Measurements from ENCODE around the gene A1BG. TPM values are rescaled to one million over a fixed set of nuclear protein-coding genes. Genes with fewer than 3 reads are reported as not detected.

Gene A1BG
- total and polyA plus RNA-seq, 4 donors: 1.2 to 53.4 (median 18.6) TPM

DNA sequence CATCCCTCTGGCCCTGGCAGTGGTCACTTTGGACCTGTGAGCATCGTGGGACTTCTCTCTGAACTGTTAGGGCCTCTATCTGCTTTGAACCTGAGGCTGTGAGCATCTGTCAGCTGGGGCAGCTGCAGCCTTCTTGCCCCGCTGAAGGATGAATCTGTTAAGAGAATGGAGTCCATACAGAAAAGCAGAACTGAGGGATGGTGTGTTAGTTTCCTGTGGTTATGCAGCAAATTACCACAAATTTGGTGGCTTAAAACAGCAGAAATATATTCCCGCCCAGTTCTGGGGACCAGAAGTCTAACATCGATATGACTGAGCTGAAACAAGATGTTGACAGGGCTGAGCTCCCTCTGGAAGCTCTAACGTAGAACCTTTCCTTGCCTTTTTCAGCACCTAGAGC is 10.9 kb upstream of the A1BG start:
- WGBS, 2 donors: 29 to 69% methylated on average over 5 of the region's 5 CpGs
- Histone ChIP-seq H3K4me1 (ENCODE audit: control insufficient read depth in 5 of 5, insufficient read depth in 5 of 5, low read length in 5 of 5) (peaks cover 0 to 9% (median 0%) of the 10 kb centered on the region in 5 donors), H3K27me3 (ENCODE audit: control insufficient read depth in 3 of 3, insufficient read depth in 3 of 3, low read length in 2 of 3) (no peaks in the 10 kb centered on the region), H3K4me3 (no peak overlapping the region), H3K36me3 (ENCODE audit: control insufficient read depth in 4 of 4, insufficient read depth in 4 of 4, low read length in 4 of 4) (peaks cover 0 to 2% (median 0%) of the 10 kb centered on the region in 4 donors), H3K9me3 (ENCODE audit: control insufficient read depth in 4 of 4, insufficient read depth in 3 of 4, low read length in 3 of 4) (peaks cover 0 to 2% (median 0%) of the 10 kb centered on the region in 4 donors), H3K27ac (ENCODE audit: low read depth in 1 of 2, low read length in 1 of 2) (no peak overlapping the region), H3K9ac (ENCODE audit: insufficient read depth in 1 of 2, low read length in 2 of 2) (no peak overlapping the region)
- TF ChIP-seq, protein P1, sequence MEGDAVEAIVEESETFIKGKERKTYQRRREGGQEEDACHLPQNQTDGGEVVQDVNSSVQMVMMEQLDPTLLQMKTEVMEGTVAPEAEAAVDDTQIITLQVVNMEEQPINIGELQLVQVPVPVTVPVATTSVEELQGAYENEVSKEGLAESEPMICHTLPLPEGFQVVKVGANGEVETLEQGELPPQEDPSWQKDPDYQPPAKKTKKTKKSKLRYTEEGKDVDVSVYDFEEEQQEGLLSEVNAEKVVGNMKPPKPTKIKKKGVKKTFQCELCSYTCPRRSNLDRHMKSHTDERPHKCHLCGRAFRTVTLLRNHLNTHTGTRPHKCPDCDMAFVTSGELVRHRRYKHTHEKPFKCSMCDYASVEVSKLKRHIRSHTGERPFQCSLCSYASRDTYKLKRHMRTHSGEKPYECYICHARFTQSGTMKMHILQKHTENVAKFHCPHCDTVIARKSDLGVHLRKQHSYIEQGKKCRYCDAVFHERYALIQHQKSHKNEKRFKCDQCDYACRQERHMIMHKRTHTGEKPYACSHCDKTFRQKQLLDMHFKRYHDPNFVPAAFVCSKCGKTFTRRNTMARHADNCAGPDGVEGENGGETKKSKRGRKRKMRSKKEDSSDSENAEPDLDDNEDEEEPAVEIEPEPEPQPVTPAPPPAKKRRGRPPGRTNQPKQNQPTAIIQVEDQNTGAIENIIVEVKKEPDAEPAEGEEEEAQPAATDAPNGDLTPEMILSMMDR (IDR thresholded peaks at IDR 0.05; ENCODE audit: control extremely low read depth, extremely low read depth): no peak
- DNase-seq (no peak), ATAC-seq (ENCODE audit: insufficient read depth, low FRiP score) (no peak)

GRCh38 chr19:58362272-58362994 is 9.1 kb upstream of the A1BG start, which contains the start of gene ZNF497:
ZNF497 (minus strand) TSS chr19:58362751; CDS start chr19:58357635, 5,116 bp downstream.
- H3K4me3 ChIP-seq: peak within 1 kb of the TSS; percentile 66
- H3K36me3 ChIP-seq (ENCODE audit: control insufficient read depth in 4 of 4, insufficient read depth in 4 of 4, low read length in 4 of 4): no peaks in the 10 kb centered on the region
- peak within 1 kb of the TSS; percentile 90 to 98 for H3K27ac ChIP-seq (ENCODE audit: low read depth in 1 of 2, low read length in 1 of 2)
- WGBS, 2 donors: 0% methylated on average over 51 to 74 of the region's 74 CpGs
- peak; percentile 94 for ATAC-seq (ENCODE audit: insufficient read depth, low FRiP score)
- peaks cover 0 to 2% (median 0%) of the 10 kb centered on the region in 4 donors for H3K9me3 ChIP-seq (ENCODE audit: control insufficient read depth in 4 of 4, insufficient read depth in 3 of 4, low read length in 3 of 4)
- TF ChIP-seq, protein P1 (IDR thresholded peaks at IDR 0.05; ENCODE audit: control extremely low read depth, extremely low read depth): no peak
- peak within 1 kb of the TSS; percentile 79 to 96 for H3K9ac ChIP-seq (ENCODE audit: insufficient read depth in 1 of 2, low read length in 2 of 2)
- no peaks in the 10 kb centered on the region for H3K27me3 ChIP-seq (ENCODE audit: control insufficient read depth in 3 of 3, insufficient read depth in 3 of 3, low read length in 2 of 3)
- peaks cover 0 to 16% (median 0%) of the 10 kb centered on the region in 5 donors for H3K4me1 ChIP-seq (ENCODE audit: control insufficient read depth in 5 of 5, insufficient read depth in 5 of 5, low read length in 5 of 5)
- DNase-seq: peak; percentile 98

DNA sequence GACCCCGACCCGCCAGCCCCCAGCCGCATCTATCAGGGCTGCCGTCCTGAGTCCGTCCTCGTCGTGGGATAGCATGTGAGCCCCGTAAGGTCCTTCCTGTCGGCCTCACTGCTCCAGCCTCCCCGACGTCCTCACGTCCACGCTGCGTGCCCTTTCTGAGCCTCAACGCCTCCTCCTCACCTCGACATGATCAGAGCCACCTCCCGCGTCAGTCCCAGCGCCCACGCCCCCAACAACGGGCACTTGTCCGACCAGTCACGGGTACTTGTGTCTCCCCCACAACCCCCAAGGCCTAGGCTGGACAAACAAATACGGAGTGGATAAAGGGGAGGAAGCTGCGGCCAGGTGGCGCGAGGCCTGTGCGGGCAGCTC is 8.6 kb upstream of the A1BG start:
- TF ChIP-seq, protein P1 (IDR thresholded peaks at IDR 0.05; ENCODE audit: control extremely low read depth, extremely low read depth): no peak
- H3K9me3 ChIP-seq (ENCODE audit: control insufficient read depth in 4 of 4, insufficient read depth in 3 of 4, low read length in 3 of 4): peaks cover 0 to 4% (median 0%) of the 10 kb centered on the region in 4 donors
- H3K4me3 ChIP-seq: peak overlapping the region; percentile 66
- peak overlapping the region; percentile 90 to 98 for H3K27ac ChIP-seq (ENCODE audit: low read depth in 1 of 2, low read length in 1 of 2)
- H3K4me1 ChIP-seq (ENCODE audit: control insufficient read depth in 5 of 5, insufficient read depth in 5 of 5, low read length in 5 of 5): peaks cover 0 to 21% (median 0%) of the 10 kb centered on the region in 5 donors
- DNase-seq: peak in 1 of 3 donors; percentile 62
- peaks cover 0 to under 1% (median 0%) of the 10 kb centered on the region in 3 donors for H3K27me3 ChIP-seq (ENCODE audit: control insufficient read depth in 3 of 3, insufficient read depth in 3 of 3, low read length in 2 of 3)
- no peaks in the 10 kb centered on the region for H3K36me3 ChIP-seq (ENCODE audit: control insufficient read depth in 4 of 4, insufficient read depth in 4 of 4, low read length in 4 of 4)
- 2 to 4% methylated on average over 28 of the region's 28 CpGs for WGBS, 2 donors
- ATAC-seq (ENCODE audit: insufficient read depth, low FRiP score): peak; percentile 5
- H3K9ac ChIP-seq (ENCODE audit: insufficient read depth in 1 of 2, low read length in 2 of 2): peak overlapping the region; percentile 79 to 96
